SK-N-SH (cell line): ENCODE data around the gene MLLT10. TPM values are rescaled to one million over a fixed set of nuclear protein-coding genes. Genes with fewer than 3 reads are reported as not detected.
A peak's percentile ranks its signal among the peaks of the same experiment; 100 is the strongest.

Source experiments
- CTCF ChIA-PET: fragments of 300-600, 350-600 bp; formaldehyde crosslinking; extraction: SDS; loops from one replicate; lab custom pipeline; 2021; lab: Yijun Ruan, JAX
- POLR2A ChIA-PET: fragments of 350-600 bp; sonication (Branson Sonifier 250); formaldehyde crosslinking; extraction: SDS; loops from one replicate; lab custom pipeline; 2020; ENCODE audit warnings: antibody characterized with exemption, inconsistent platforms; lab: Yijun Ruan, JAX
- DNase-seq: peaks from one replicate; pipeline ENCODE4 v3.0.0; 2012
- H2AFZ ChIP-seq: fragments of 200-600 bp; sonication (generic); 2 replicates; pipeline ENCODE4 v1.8.1; 2016; ENCODE audit warnings: antibody characterized with exemption, mild to moderate bottlenecking, low read depth
- H3F3A ChIP-seq: fragments of 200-600 bp; sonication (generic); replicated peaks from 2 replicates; pipeline ENCODE3; 2016; ENCODE audit warnings: antibody characterized with exemption, mild to moderate bottlenecking; ENCODE audit not compliant: insufficient read depth
- H3K27ac ChIP-seq, 2 experiments: fragments of 200-500 bp in 1 of 2; fragments of 200-600 bp in 1 of 2; sonication (Bioruptor generic) in 1 of 2; sonication (generic), shearing (Covaris generic) in 1 of 2; 2 replicates each; pipeline versions ENCODE4 v1.5.1 to v1.6.1; 2014 to 2016; ENCODE audit warnings: low read depth in 2 of 2, inconsistent platforms in 1 of 2, low read length in 1 of 2, mild to moderate bottlenecking in 1 of 2, mixed read lengths in 1 of 2
- H3K27me3 ChIP-seq: fragments of 200-600 bp; sonication (generic), shearing (Covaris generic); 2 replicates; pipeline ENCODE4 v1.6.1; 2016; ENCODE audit warnings: mixed run types; ENCODE audit not compliant: insufficient read depth
- H3K36me3 ChIP-seq, 2 experiments: fragments of 200-500 bp in 1 of 2; fragments of 200-600 bp in 1 of 2; sonication (Bioruptor generic) in 1 of 2; sonication (generic) in 1 of 2; replicated peaks in 1 of 2; 2 replicates each; pipeline versions ENCODE3 to v1.5.1; 2014 to 2016; ENCODE audit warnings: low read length in 1 of 2, mild to moderate bottlenecking in 1 of 2; ENCODE audit not compliant: insufficient read depth in 2 of 2, control insufficient read depth in 1 of 2
- H3K4me1 ChIP-seq, 2 experiments: fragments of 200-500 bp in 1 of 2; fragments of 200-600 bp in 1 of 2; sonication (Bioruptor generic) in 1 of 2; sonication (generic), shearing (Covaris generic) in 1 of 2; 2 replicates each; pipeline versions ENCODE4 v1.5.1 to v1.6.1; 2014 to 2016; ENCODE audit warnings: low read depth in 1 of 2, low read length in 1 of 2, mixed run types in 1 of 2; ENCODE audit not compliant: insufficient read depth in 2 of 2, control insufficient read depth in 1 of 2
- H3K4me2 ChIP-seq: fragments of 200-600 bp; sonication (generic), shearing (Covaris generic); 2 replicates; pipeline ENCODE4 v1.6.1; 2017; ENCODE audit warnings: mixed run types
- H3K4me3 ChIP-seq, 2 experiments: fragments of 200-500 bp in 1 of 2; fragments of 200-600 bp in 1 of 2; sonication (Bioruptor generic) in 1 of 2; sonication (generic), shearing (Covaris generic) in 1 of 2; 2 replicates each; pipeline versions ENCODE4 v1.5.1 to v1.8.1; 2014 to 2016; ENCODE audit warnings: low read depth in 2 of 2, inconsistent platforms in 1 of 2, low read length in 1 of 2, mild to moderate bottlenecking in 1 of 2, mixed read lengths in 1 of 2, moderate library complexity in 1 of 2
- H3K79me2 ChIP-seq: fragments of 200-600 bp; sonication (generic); 2 replicates; pipeline ENCODE4 v1.8.1; 2017; ENCODE audit warnings: mild to moderate bottlenecking; ENCODE audit not compliant: insufficient read depth
- H3K9ac ChIP-seq: fragments of 200-600 bp; sonication (generic); 2 replicates; pipeline ENCODE4 v1.6.1; 2017; ENCODE audit warnings: mixed run types
- H3K9me2 ChIP-seq: fragments of 200-600 bp; sonication (generic); 2 replicates; pipeline ENCODE4 v1.6.1; 2017; ENCODE audit warnings: mixed run types
- H3K9me3 ChIP-seq: fragments of 200-600 bp; sonication (generic); 2 replicates; pipeline ENCODE4 v1.6.1; 2017; ENCODE audit warnings: mixed run types, mild to moderate bottlenecking, moderate library complexity
- H4K20me1 ChIP-seq: fragments of 200-600 bp; sonication (generic); 2 replicates; pipeline ENCODE4 v1.6.1; 2017; ENCODE audit warnings: mild to moderate bottlenecking, mixed run types; ENCODE audit not compliant: insufficient read depth
- CHD2 ChIP-seq: fragments of 150-350 bp; IDR thresholded peaks from 2 replicates; pipeline ENCODE4 v1.6.1; 2018; ENCODE audit warnings: low read length; ENCODE audit not compliant: partially characterized antibody
- ELF1 ChIP-seq: IDR thresholded peaks from 2 replicates; pipeline ENCODE4 v1.4.0; 2012
- JUND ChIP-seq: IDR thresholded peaks from 2 replicates; pipeline ENCODE4 v1.4.0; 2012
- MEF2A ChIP-seq: IDR thresholded peaks from 2 replicates; pipeline ENCODE4 v1.4.0; 2012; ENCODE audit warnings: low read depth, borderline replicate concordance
- MXI1 ChIP-seq: IDR thresholded peaks from 2 replicates; pipeline ENCODE4 v1.6.1; 2012; ENCODE audit warnings: mild to moderate bottlenecking, low read depth, low read length, improper control_type of control experiment
- NFIC ChIP-seq: IDR thresholded peaks from 2 replicates; pipeline ENCODE4 v1.4.0; 2012; ENCODE audit warnings: borderline replicate concordance
- NRF1 ChIP-seq: IDR thresholded peaks from 2 replicates; pipeline ENCODE4 v1.6.1; 2012; ENCODE audit warnings: low read depth, mild to moderate bottlenecking, low read length
- POLR2AphosphoS5 ChIP-seq: IDR thresholded peaks from 2 replicates; pipeline ENCODE4 v1.6.1; 2012; ENCODE audit warnings: low read depth, low read length
- RCOR1 ChIP-seq: fragments of 150-350 bp; IDR thresholded peaks from 2 replicates; pipeline ENCODE4 v1.6.1; 2017; ENCODE audit warnings: antibody characterized with exemption, low read length
- RFX5 ChIP-seq: IDR thresholded peaks from 2 replicates; pipeline ENCODE4 v1.6.1; 2012; ENCODE audit warnings: mild to moderate bottlenecking, improper control_type of control experiment, low read length
- SMC3 ChIP-seq: IDR thresholded peaks from 2 replicates; pipeline ENCODE4 v1.6.1; 2012; ENCODE audit warnings: low read depth, low read length, improper control_type of control experiment
- TCF12 ChIP-seq: IDR thresholded peaks from 2 replicates; pipeline ENCODE4 v1.4.0; 2012
- TEAD4 ChIP-seq: IDR thresholded peaks from 2 replicates; pipeline ENCODE4 v1.4.0; 2012; ENCODE audit warnings: mild to moderate bottlenecking, borderline replicate concordance; ENCODE audit not compliant: insufficient read depth
- YY1 ChIP-seq: IDR thresholded peaks from 2 replicates; pipeline ENCODE4 v1.4.0; 2012; ENCODE audit warnings: low read depth, mild to moderate bottlenecking
- WGBS: methylation state at CpG from one replicate; pipeline ENCODE4 v1.1.6; 2017; ENCODE audit warnings: low lambda C conversion rate; 5-methylcytosine and 5-hydroxymethylcytosine counted together
- polyA plus RNA-seq, 3 experiments: library from polyadenylated mRNA; depleted of rRNA; stranded (reverse); fragments of >200 nt; gene quantifications; 2 replicates each; pipeline ENCODE4 v1.2.3, GENCODE V29; 2012
- TF ChIP-seq, protein P1 (sequence below): IDR thresholded peaks from 2 replicates; pipeline ENCODE4 v1.4.0; 2012; ENCODE audit warnings: low read depth, borderline replicate concordance
- TF ChIP-seq, protein P2 (sequence below): fragments of 200-600 bp; sonication (generic); IDR thresholded peaks from 2 replicates; pipeline ENCODE4 v1.6.1; 2017; ENCODE audit warnings: antibody characterized with exemption, mild to moderate bottlenecking, moderate library complexity

MLLT10 gene
- polyA plus RNA-seq, 1 of the 3 experiments (the other 2 are of a cell fraction): 26.0 TPM

DNA sequence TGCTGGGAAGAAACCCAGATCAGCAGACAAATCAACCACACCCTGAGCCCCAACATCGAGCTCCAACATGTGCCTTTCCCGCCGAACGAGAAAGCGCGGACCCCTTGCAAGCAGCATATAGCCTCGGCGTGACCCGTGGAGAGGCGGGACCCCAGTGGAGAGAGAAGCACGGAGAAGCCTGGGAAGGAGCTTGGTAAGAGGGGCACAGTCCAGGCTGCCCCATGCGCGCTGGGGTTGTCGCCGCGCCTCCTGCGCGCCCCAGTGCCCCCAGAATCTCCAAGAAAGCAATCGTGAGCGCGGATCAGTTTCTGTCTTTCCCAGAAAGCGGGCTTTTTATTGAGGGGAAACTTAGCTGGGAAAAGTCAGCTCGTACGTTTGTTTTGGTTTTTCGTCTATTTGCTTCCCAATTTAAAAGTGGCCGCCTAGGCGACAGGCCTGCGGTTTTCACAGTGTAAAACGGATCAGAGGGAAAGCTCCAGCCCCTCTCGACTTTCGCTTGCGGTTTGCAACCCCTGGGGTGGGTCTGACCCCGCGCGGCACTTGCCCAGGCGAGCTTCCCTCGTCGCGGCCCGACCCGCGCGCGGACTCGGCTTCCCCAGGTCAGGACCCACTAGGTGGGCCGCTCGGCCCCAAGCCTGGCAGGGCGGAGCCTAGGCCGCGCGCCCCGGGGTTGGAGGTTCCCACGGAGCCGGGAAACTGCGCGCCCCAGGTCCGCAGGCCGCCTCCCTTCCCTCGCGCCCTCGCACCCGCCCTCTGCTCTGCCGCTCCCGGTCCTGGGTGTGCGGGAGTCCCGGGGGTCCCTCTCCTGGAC, 39.6 kb upstream of the MLLT10 start:
- DNase-seq: peak; percentile 69
- no peaks in the 10 kb centered on the region for H3K9me2 ChIP-seq
- TF ChIP-seq MEF2A (no peak), SMC3 (peak; percentile 7; the same call in 1 of the 2 replicates)
- CTCF ChIA-PET: interaction anchor here (0.9 to 3.3 kb wide), 7 partner anchors 9 to 635 kb away, joined by 3 to 18 read pairs (median 3); no protein-coding TSS in a partner anchor
- peak overlapping the region; percentile 96 for H3K4me2 ChIP-seq
- H3K27ac ChIP-seq: no peak overlapping the region
- peaks cover 0 to 7% of the 10 kb centered on the region in 2 experiments; a peak in 2 of 4 replicates for H3K4me1 ChIP-seq
- peaks cover 16% of the 10 kb centered on the region for H3F3A ChIP-seq
- H3K79me2 ChIP-seq: 0 out of 2 replicates have a peak, but pooled peaks cover 3% of the 10 kb centered on the region
- POLR2A ChIA-PET: interaction anchor here (3.0 to 3.4 kb wide), 2 partner anchors 25 to 34 kb away, joined by 12 to 24 read pairs; no protein-coding TSS in a partner anchor
- H3K9me3 ChIP-seq: no peaks in the 10 kb centered on the region
- no peaks in the 10 kb centered on the region for H3K36me3 ChIP-seq
- H3K27me3 ChIP-seq: no peaks in the 10 kb centered on the region
- H4K20me1 ChIP-seq: no peaks in the 10 kb centered on the region
- peak overlapping the region; percentile 92 for H3K4me3 ChIP-seq
- peak overlapping the region; percentile 85; the same call in 1 of the 2 replicates for H2AFZ ChIP-seq
- H3K9ac ChIP-seq: no peak overlapping the region
- WGBS: 71% methylated on average over 51 of the region's 66 CpGs

DNA sequence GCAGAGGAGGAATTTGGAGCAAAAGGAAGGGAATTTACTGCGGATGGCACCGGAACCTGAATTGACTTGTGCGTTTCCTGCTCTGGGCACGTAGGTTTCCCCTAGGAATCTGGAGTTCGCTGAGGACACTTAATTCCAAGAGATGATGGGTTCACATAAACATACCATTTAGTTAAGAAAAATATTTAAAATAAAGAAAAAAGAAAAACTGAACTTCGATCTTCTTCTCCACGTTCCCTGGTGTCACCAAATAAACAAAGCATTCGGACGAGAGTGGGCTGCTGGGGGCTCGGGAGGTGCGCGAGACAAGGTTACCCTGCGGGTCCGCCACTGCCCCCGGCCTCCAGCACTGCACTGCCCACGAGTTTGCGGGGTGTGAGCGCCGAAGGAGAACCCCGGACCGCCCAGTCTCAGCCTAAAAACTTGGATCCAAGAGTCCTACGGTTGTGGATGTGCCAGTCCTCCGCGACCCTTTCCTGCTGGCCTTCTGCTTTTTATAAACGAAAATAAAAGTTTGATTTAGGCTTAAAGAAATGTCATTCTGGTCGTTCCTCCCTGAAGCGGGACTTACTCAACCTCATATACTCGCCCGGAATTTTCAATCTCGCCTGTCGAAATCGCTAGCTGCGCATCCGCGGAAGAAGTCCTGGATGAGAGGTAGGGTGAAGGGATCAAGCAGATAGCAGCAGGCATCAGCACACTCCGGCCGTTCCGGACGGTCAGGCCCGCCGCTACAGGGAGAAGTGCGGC, 38.9 kb upstream of the MLLT10 start:
- 0 out of 2 replicates have a peak, but pooled peaks cover 3% of the 10 kb centered on the region for H3K79me2 ChIP-seq
- H4K20me1 ChIP-seq: no peaks in the 10 kb centered on the region
- H3K9me3 ChIP-seq: no peaks in the 10 kb centered on the region
- peak overlapping the region; percentile 85 for H2AFZ ChIP-seq
- peak overlapping the region; percentile 96 for H3K4me2 ChIP-seq
- H3F3A ChIP-seq: peaks cover 16% of the 10 kb centered on the region
- TF ChIP-seq ELF1: no peak
- 0 out of 2 replicates have a peak, but pooled peaks have one; percentile 4 for TF ChIP-seq YY1
- no peak for TF ChIP-seq SMC3
- peak; percentile 67 for DNase-seq
- H3K27ac ChIP-seq: peak overlapping the region; percentile 26 to 39; a peak in 2 of 4 replicates
- H3K27me3 ChIP-seq: no peaks in the 10 kb centered on the region
- H3K4me1 ChIP-seq: peaks cover 0 to 7% of the 10 kb centered on the region in 2 experiments; a peak in 2 of 4 replicates
- 9% methylated on average over 34 of the region's 42 CpGs for WGBS
- H3K9me2 ChIP-seq: no peaks in the 10 kb centered on the region
- ChIA-PET POLR2A (interaction anchor here (0.6 to 3.4 kb wide), 9 partner anchors 24 to 734 kb away, joined by 3 to 26 read pairs (median 5); partner anchors contain the start of genes MLLT10 and SKIDA1), CTCF (interaction anchor here (0.6 to 4.1 kb wide), 41 partner anchors 8 to 1494 kb away, joined by 3 to 101 read pairs (median 6); partner anchors contain the start of genes DNAJC1, MLLT10 and SKIDA1)
- no peaks in the 10 kb centered on the region for H3K36me3 ChIP-seq
- peak overlapping the region; percentile 86 for H3K9ac ChIP-seq
- peak overlapping the region; percentile 92 for H3K4me3 ChIP-seq

DNA sequence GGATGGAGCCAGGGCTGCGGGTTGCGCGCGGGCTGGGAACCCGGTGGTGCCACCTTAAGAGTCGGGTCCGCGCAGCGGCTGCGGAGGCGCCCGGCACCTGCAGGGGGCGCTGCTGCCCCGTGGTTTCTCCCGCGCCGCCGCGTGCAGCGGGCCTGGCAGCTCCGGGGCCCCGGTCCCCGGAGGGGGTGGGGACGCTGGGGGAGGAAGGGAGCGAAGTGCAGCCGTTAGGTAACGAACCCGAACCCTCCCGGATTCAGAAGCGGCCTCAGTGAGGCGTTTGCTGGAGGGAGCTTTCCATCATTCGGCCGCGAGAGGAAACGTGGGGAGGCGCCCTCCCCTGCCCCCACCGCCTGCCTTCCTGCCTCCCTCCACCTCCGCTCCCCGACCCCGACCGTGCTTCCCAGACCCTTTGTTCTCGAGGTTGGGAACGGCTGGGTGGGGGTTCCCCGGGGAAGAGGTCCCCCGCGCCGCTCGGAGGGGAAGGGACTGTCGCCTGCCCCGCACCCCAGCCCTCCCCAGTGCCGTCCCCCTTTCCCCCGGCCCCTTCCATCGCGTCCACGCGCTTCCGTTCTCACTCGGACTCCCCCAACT, 38.2 kb upstream of the MLLT10 start:
- Histone ChIP-seq H3K27me3 (no peaks in the 10 kb centered on the region), H3K4me3 (peak overlapping the region; percentile 92), H3K36me3 (no peaks in the 10 kb centered on the region), H3F3A (peaks cover 16% of the 10 kb centered on the region), H3K79me2 (0 out of 2 replicates have a peak, but pooled peaks cover 3% of the 10 kb centered on the region), H3K9me3 (no peaks in the 10 kb centered on the region), H2AFZ (peak overlapping the region; percentile 85), H3K4me2 (peak overlapping the region; percentile 96), H3K4me1 (peaks cover 0 to 7% of the 10 kb centered on the region in 2 experiments; a peak in 2 of 4 replicates), H4K20me1 (no peaks in the 10 kb centered on the region), H3K9me2 (no peaks in the 10 kb centered on the region), H3K9ac (peak overlapping the region; percentile 86), H3K27ac (peak overlapping the region; percentile 62 to 91)
- ChIA-PET POLR2A (interaction anchor here (1.1 to 3.4 kb wide), 9 partner anchors 10 to 733 kb away, joined by 3 to 26 read pairs (median 5); partner anchors contain the start of genes MLLT10 and SKIDA1), CTCF (interaction anchor here (0.6 to 4.1 kb wide), 53 partner anchors 8 to 1493 kb away, joined by 3 to 101 read pairs (median 4); partner anchors contain the start of genes DNAJC1, MLLT10 and SKIDA1)
- peak; percentile 99 for DNase-seq
- 2% methylated on average over 21 of the region's 58 CpGs for WGBS
- TF ChIP-seq, protein P1, sequence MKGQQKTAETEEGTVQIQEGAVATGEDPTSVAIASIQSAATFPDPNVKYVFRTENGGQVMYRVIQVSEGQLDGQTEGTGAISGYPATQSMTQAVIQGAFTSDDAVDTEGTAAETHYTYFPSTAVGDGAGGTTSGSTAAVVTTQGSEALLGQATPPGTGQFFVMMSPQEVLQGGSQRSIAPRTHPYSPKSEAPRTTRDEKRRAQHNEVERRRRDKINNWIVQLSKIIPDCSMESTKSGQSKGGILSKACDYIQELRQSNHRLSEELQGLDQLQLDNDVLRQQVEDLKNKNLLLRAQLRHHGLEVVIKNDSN: no peak
- TF ChIP-seq NRF1 (peak; percentile 25; the same call in 1 of the 2 replicates), JUND (no peak), CHD2 (peak; percentile 96), RFX5 (no peak), MXI1 (peak; percentile 59; the same call in 1 of the 2 replicates), TEAD4 (0 out of 2 replicates have a peak, but pooled peaks have one; percentile 26), TCF12 (peak; percentile 54; the same call in 1 of the 2 replicates), NFIC (no peak), POLR2AphosphoS5 (peak; percentile 37; the same call in 1 of the 2 replicates), RCOR1 (peak; percentile 47; the same call in 1 of the 2 replicates)
- TF ChIP-seq, protein P2, sequence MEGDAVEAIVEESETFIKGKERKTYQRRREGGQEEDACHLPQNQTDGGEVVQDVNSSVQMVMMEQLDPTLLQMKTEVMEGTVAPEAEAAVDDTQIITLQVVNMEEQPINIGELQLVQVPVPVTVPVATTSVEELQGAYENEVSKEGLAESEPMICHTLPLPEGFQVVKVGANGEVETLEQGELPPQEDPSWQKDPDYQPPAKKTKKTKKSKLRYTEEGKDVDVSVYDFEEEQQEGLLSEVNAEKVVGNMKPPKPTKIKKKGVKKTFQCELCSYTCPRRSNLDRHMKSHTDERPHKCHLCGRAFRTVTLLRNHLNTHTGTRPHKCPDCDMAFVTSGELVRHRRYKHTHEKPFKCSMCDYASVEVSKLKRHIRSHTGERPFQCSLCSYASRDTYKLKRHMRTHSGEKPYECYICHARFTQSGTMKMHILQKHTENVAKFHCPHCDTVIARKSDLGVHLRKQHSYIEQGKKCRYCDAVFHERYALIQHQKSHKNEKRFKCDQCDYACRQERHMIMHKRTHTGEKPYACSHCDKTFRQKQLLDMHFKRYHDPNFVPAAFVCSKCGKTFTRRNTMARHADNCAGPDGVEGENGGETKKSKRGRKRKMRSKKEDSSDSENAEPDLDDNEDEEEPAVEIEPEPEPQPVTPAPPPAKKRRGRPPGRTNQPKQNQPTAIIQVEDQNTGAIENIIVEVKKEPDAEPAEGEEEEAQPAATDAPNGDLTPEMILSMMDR: peak; percentile 90
